ENCODE data around the gene RGS7BP.

DNA sequence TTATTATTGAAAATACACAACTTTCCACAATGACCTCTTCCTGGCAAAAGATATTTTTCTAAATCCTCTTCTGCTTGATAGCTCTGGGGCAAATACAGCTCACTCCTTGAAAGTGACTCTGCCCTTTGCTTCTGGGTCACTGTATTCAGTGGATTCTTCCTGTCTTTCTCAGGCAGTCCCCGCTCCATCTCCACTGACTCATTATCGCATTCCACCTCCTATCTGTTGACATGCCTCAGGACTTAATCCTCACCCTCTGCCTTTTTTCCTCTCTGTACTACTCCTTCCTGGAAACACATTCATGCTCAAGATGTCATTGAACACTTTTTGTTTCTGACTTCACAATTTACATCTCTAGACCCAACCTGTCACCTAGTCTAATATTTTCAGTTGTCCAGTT, 8.4 kb upstream of the RGS7BP start:
- TF ChIP-seq, protein P1, sequence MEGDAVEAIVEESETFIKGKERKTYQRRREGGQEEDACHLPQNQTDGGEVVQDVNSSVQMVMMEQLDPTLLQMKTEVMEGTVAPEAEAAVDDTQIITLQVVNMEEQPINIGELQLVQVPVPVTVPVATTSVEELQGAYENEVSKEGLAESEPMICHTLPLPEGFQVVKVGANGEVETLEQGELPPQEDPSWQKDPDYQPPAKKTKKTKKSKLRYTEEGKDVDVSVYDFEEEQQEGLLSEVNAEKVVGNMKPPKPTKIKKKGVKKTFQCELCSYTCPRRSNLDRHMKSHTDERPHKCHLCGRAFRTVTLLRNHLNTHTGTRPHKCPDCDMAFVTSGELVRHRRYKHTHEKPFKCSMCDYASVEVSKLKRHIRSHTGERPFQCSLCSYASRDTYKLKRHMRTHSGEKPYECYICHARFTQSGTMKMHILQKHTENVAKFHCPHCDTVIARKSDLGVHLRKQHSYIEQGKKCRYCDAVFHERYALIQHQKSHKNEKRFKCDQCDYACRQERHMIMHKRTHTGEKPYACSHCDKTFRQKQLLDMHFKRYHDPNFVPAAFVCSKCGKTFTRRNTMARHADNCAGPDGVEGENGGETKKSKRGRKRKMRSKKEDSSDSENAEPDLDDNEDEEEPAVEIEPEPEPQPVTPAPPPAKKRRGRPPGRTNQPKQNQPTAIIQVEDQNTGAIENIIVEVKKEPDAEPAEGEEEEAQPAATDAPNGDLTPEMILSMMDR (conservative IDR thresholded peaks at IDR 0.05 in 1 of 2, IDR thresholded peaks at IDR 0.05 in 1 of 2; ENCODE audit: extremely low read depth in 1 of 2, insufficient read depth in 1 of 2, low read depth in 1 of 2, low read length in 2 of 2): no peak
- no peak for TF ChIP-seq EZH2 (IDR thresholded peaks at IDR 0.05; ENCODE audit: borderline replicate concordance, low read length)

Measured in mammary epithelial cell (primary cell).